Measurements from ENCODE around the gene TMEM165. TPM values are rescaled to one million over a fixed set of nuclear protein-coding genes. Genes with fewer than 3 reads are reported as not detected.
"Not testable (repeated sequence)": the region's sequence is repeated elsewhere in the genome, so short reads cannot be mapped to it uniquely, and the experiment has no call there.

Gene TMEM165
- total RNA-seq, 2 donors from 2014 or later, result 49.7 to 58.8 TPM

DNA sequence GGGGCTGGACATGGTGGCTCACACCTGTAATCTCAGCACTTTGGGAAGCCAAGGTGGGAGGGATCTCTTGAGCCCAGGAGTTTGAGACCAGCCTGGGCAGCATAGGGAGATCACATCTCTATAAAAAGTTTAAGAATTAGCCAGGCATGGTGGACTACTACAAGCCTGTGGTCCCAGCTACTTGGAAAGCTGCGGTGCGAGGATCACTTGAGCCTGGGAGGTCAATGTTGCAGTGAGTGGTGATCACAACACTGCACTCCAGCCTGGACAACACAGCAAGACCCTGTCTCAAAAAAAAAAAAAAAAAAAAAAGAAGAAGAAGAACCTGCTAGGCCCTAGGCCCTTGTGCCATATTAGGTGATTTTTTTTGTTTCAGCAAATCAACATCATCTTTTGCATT lies 37.5 kb upstream of the TMEM165 start:
- H3K36me3 Mint-ChIP-seq (ENCODE audit: low read depth), result peaks cover 2% of the 10 kb centered on the region
- peaks cover 7% of the 10 kb centered on the region for H3K4me1 Mint-ChIP-seq
- H3K27me3 Mint-ChIP-seq, result no peaks in the 10 kb centered on the region
- H3K27ac Mint-ChIP-seq, result no peak overlapping the region
- ATAC-seq, result no peak
- no peak for DNase-seq
- H3K4me3 Mint-ChIP-seq, result no peak overlapping the region
- H3K9me3 ChIP-seq (ENCODE audit: control insufficient read depth, low read length, poor library complexity, severe bottlenecking), result no peaks in the 10 kb centered on the region

DNA sequence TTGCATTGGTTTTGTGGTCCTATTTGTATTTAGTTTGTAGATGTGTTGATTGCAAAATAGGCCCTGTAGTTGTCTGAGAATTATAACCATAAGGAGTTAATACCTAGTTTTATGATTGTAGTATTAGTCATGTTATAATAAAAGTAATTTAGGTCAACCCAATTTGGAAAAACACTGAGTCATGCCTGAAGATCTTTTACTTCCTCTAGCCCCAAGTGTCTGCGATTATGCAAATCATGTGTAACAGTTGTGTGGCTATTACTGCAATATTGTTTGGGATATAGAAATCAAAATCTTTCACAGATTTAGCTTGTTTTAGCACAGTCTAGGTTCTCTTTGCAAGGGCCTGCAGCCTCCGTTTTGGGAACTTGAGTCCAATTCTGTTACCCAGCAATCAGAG lies 37.1 kb upstream of the TMEM165 start:
- ATAC-seq (peak; percentile 18), DNase-seq (no peak)
- Mint-ChIP-seq H3K27me3 (no peaks in the 10 kb centered on the region), H3K36me3 (ENCODE audit: low read depth) (peaks cover 2% of the 10 kb centered on the region), H3K4me1 (peaks cover 7% of the 10 kb centered on the region), H3K4me3 (no peak overlapping the region), H3K27ac (no peak overlapping the region)
- no peaks in the 10 kb centered on the region for H3K9me3 ChIP-seq (ENCODE audit: control insufficient read depth, low read length, poor library complexity, severe bottlenecking)

DNA sequence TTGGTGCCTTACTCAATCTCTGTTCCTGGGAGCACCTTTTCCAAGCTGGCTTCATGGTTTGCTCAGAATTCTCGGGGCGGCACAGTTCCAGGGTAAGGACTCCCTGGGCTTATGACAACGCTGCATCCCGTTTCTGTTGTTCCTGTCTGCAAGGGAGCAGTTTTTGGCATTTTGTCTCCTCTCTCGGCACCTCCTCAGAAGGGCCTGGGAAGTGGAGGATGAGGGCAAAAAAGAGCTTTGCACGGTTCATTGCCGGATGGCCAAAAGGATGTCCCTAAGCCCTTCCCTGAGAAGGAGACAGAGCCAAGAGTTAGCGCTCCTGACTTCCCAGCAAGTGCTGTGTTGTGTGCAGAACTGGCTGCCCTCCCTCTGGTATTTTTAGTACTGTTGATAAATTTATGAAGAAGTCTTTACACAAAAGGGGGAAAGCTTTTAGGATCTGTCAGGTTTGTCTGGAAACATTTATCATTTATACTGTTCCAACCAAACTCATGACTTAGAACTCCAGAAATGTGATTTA lies 36.3 kb upstream of the TMEM165 start:
- no peak overlapping the region for H3K4me3 Mint-ChIP-seq
- no peak for DNase-seq
- H3K4me1 Mint-ChIP-seq, result peaks cover 7% of the 10 kb centered on the region
- peaks cover 1% of the 10 kb centered on the region for H3K36me3 Mint-ChIP-seq (ENCODE audit: low read depth)
- no peaks in the 10 kb centered on the region for H3K9me3 ChIP-seq (ENCODE audit: control insufficient read depth, low read length, poor library complexity, severe bottlenecking)
- H3K27me3 Mint-ChIP-seq, result no peaks in the 10 kb centered on the region
- ATAC-seq, result no peak
- no peak overlapping the region for H3K27ac Mint-ChIP-seq

DNA sequence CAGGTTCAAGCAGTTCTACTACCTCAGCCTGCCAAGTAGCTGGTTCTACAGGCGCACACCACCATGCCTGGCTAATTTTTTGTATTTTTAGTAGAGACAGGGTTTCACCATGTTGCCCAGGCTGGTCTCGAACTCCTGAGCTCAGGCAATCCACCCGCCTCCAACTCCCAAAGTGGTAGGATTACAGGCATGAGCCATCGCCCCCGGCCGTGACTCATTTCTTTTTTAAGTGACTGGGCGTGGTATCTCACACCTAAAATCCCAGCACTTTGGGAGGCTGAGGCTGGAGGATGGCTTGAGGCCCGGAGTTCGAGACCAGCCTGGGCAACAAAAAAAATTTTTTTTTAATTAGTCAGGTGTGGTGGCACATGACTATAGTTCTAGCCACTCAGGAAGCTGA lies 32.8 kb upstream of the TMEM165 start:
- not testable (repeated sequence) for H3K36me3 Mint-ChIP-seq (ENCODE audit: low read depth); H3K27ac Mint-ChIP-seq; H3K4me1 Mint-ChIP-seq; H3K9me3 ChIP-seq (ENCODE audit: control insufficient read depth, low read length, poor library complexity, severe bottlenecking); ATAC-seq; DNase-seq; H3K27me3 Mint-ChIP-seq; H3K4me3 Mint-ChIP-seq

DNA sequence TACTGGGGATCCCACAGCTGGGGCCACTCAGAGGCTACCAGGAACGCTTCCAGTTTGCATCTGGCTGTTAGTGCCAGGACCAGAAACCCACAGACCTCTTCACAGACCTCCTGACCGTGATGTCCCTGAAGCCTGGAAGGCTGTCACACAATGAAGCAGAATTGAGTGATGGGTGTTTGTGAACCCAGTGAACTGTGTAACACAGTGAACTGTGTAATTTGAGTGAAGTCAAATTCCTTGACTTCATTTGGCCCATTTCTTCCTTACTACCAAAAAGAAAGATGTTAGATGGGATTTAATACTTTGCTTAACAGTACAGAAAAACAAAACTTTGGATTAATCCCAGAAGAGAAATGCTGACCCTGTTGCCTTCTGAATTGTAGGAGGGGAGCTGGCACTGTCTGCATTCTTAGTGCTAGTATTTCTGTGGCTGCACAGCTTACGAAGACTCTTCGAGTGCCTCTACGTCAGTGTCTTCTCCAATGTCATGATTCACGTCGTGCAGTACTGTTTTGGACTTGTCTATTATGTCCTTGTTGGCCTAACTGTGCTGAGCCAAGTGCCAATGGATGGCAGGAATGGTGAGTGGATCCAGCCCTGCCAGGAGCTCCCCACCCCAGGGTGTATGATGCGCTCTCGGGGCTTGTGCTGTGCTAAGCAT lies 31.9 kb upstream of the TMEM165 start:
- H3K4me3 Mint-ChIP-seq, result no peak overlapping the region
- ATAC-seq, result no peak

DNA sequence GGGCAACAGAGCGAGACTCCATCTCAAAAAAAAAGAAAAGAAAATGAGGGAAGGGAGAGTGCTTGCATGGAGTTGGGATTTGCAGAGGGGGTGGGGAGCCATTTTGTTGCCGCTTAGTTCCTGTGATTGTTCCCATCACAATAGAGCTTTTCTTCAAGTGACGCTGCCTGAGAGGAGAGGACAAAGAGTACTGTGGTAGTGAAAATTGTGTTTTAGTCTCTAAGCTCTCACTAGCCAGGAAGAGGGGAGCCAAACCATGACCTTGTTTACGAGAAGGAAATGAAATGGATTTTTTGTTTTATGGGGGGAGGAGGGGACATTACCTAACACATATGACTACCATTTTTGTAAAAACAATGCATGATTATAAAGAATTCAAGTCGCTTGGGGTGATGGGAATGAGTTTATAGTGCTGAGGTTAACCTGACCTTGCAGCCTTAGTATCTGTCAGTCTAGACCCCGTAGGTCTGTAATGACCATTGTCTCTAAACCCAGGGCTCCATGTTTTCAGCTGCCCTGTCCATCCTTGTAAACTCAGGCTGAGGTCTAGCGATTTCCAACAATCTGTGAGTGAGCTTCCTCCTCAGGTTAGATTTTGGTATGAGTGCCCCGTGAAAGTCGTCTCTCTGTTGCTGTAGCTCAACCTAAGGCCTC lies 30.9 kb upstream of the TMEM165 start:
- no peaks in the 10 kb centered on the region for H3K36me3 Mint-ChIP-seq (ENCODE audit: low read depth)
- no peaks in the 10 kb centered on the region for H3K9me3 ChIP-seq (ENCODE audit: control insufficient read depth, low read length, poor library complexity, severe bottlenecking)
- no peak overlapping the region for H3K27ac Mint-ChIP-seq
- DNase-seq (no peak), ATAC-seq (no peak)
- no peaks in the 10 kb centered on the region for H3K27me3 Mint-ChIP-seq
- H3K4me1 Mint-ChIP-seq, result peaks cover 2% of the 10 kb centered on the region
- H3K4me3 Mint-ChIP-seq, result no peak overlapping the region

More for the DNA sequence above, 31.9 kb upstream of the TMEM165 start:
- Mint-ChIP-seq H3K4me1 (peaks cover 4% of the 10 kb centered on the region), H3K27me3 (no peaks in the 10 kb centered on the region), H3K27ac (no peak overlapping the region), H3K36me3 (ENCODE audit: low read depth) (no peaks in the 10 kb centered on the region)
- DNase-seq, result no peak
- H3K9me3 ChIP-seq (ENCODE audit: control insufficient read depth, low read length, poor library complexity, severe bottlenecking), result no peaks in the 10 kb centered on the region

DNA sequence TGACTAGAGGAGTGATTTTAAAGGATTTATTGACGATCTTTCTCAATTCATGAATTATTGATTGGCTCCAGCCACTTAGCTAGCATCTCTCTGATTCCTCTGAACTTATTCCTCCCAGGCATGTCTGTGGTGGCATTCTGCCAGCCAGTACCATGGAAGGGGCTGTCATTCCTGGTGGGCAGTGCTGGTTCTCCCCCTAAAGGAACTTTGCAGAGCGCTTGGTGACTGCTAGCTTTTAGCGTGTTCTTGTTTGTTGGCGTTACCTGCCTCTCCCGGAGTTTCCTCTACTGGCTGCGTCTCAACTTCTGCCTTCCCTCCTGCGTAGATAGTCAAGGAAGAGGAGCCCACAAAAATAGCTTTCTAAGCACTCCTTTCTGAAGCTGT lies 30.4 kb upstream of the TMEM165 start:
- no peaks in the 10 kb centered on the region for H3K27me3 Mint-ChIP-seq
- peaks cover 2% of the 10 kb centered on the region for H3K4me1 Mint-ChIP-seq
- no peaks in the 10 kb centered on the region for H3K9me3 ChIP-seq (ENCODE audit: control insufficient read depth, low read length, poor library complexity, severe bottlenecking)
- ATAC-seq (no peak), DNase-seq (no peak)
- no peaks in the 10 kb centered on the region for H3K36me3 Mint-ChIP-seq (ENCODE audit: low read depth)
- no peak overlapping the region for H3K4me3 Mint-ChIP-seq
- H3K27ac Mint-ChIP-seq, result no peak overlapping the region

DNA sequence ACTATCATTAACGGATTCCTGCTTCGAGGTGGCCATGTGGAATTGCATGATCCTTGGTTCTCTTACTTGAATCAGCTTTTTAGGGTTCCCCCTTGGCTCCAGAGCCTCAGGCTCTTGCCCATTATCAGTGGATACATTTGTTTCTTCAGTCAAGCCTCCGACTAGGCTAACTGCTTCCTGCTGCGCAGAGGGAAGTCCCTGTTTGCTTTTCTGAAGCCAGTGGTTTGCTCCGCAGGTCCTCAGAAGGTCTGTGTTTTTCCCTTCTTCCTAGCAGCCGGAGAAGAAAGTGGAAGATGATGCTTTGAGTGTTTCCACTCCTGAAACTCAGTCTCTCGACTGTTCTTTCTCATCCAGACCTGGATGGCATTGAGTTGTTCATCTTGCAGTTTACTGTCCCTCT lies 29.1 kb upstream of the TMEM165 start:
- H3K27ac Mint-ChIP-seq, result no peak overlapping the region
- no peak for DNase-seq
- H3K27me3 Mint-ChIP-seq, result no peaks in the 10 kb centered on the region
- no peaks in the 10 kb centered on the region for H3K9me3 ChIP-seq (ENCODE audit: control insufficient read depth, low read length, poor library complexity, severe bottlenecking)
- H3K4me3 Mint-ChIP-seq, result no peak overlapping the region
- ATAC-seq, result no peak
- no peaks in the 10 kb centered on the region for H3K36me3 Mint-ChIP-seq (ENCODE audit: low read depth)
- peaks cover 2% of the 10 kb centered on the region for H3K4me1 Mint-ChIP-seq

DNA sequence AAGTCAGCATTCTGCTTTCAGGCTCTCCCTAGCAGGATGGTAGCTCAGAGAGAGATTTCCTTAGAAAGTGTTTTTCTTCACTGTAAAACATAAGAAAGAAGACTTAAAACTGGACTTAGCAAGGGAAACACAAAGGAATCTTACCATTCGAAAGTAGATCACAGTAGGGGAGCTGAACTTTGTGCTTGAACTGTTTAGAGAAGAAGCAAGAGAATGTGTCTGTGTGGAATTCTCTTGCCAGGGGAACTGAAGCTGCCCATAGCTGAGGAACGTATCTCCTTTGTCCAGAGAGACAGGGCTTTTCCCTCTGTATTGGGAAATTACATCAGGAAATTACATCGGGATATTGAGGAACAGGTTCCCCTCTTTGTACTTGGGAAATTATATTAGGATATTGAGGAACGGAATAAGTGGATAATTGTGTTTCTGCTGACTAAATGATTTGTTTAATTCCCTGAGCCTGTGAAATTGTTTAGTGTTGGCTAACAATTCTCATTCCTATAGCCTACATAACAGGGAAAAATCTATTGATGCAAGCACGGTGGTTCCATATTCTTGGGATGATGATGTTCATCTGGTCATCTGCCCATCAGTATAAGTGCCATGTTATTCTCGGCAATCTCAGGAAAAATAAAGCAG lies 28.6 kb upstream of the TMEM165 start:
- Mint-ChIP-seq H3K36me3 (ENCODE audit: low read depth) (no peaks in the 10 kb centered on the region), H3K4me3 (no peak overlapping the region), H3K4me1 (peaks cover 2% of the 10 kb centered on the region), H3K27me3 (no peaks in the 10 kb centered on the region), H3K27ac (no peak overlapping the region)
- DNase-seq (no peak), ATAC-seq (no peak)
- H3K9me3 ChIP-seq (ENCODE audit: control insufficient read depth, low read length, poor library complexity, severe bottlenecking), result no peaks in the 10 kb centered on the region

DNA sequence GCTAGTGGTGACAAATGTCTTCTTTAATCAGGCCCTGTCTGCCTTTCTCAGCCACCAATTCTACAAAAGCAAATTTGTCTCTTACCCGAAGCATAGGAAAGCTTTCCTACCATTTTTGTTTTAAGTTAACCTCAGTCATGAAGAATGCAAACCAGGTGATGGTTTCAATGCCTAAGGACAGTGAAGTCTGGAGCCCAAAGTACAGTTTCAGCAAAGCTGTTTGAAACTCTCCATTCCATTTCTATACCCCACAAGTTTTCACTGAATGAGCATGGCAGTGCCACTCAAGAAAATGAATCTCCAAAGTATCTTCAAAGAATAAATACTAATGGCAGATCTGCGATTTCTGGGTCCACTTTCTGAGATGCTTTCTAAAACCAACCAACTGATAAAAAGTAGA lies 25.8 kb upstream of the TMEM165 start:
- ATAC-seq (no peak), DNase-seq (no peak)
- H3K4me3 Mint-ChIP-seq, result no peak overlapping the region
- peaks cover 2% of the 10 kb centered on the region for H3K4me1 Mint-ChIP-seq
- no peaks in the 10 kb centered on the region for H3K9me3 ChIP-seq (ENCODE audit: control insufficient read depth, low read length, poor library complexity, severe bottlenecking)
- no peaks in the 10 kb centered on the region for H3K27me3 Mint-ChIP-seq
- H3K27ac Mint-ChIP-seq, result no peak overlapping the region
- no peaks in the 10 kb centered on the region for H3K36me3 Mint-ChIP-seq (ENCODE audit: low read depth)

DNA sequence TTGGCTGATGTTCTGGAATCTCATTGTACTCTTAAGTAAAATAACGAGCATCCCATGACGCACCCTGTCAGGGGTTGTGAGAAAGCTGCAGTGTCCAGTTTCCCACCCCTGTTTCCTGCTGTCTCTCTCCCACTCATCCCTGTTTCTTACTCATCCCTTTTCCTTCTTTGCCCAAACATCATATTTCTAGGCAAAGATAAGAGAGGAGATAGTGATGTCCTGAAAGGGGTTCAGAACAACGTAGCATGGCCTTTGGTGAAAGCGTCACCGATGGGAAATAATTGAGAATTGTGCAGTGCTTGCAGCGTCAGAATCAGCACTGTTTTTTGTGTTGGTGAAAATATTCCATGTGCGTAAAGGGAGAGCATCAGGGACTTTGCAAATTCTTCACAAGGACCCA lies 23.5 kb upstream of the TMEM165 start:
- Mint-ChIP-seq H3K36me3 (ENCODE audit: low read depth) (no peaks in the 10 kb centered on the region), H3K27me3 (no peaks in the 10 kb centered on the region), H3K4me1 (no peaks in the 10 kb centered on the region), H3K4me3 (no peak overlapping the region), H3K27ac (no peak overlapping the region)
- ATAC-seq (no peak), DNase-seq (no peak)
- H3K9me3 ChIP-seq (ENCODE audit: control insufficient read depth, low read length, poor library complexity, severe bottlenecking), result no peaks in the 10 kb centered on the region

DNA sequence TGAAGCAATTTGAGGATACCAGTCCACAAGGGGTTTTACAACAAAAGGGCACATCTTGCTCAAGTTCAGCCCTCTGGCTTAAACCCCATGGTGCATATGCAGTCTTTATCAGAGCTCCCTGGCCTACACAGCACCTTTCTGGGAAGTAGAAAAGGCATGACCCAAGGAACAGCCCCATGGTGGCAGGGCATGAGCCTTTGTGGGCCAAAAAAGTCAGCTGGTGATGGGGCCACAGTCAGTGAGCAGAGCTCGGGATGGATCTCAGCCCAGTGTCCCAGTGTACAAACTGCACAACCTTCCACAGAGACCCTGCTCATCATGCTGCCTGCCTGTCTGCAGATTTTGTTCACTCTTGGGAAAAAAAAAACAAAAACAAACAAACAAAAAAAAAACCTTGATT lies 22.3 kb upstream of the TMEM165 start:
- Mint-ChIP-seq H3K27me3 (peaks cover under 1% of the 10 kb centered on the region), H3K36me3 (ENCODE audit: low read depth) (no peaks in the 10 kb centered on the region)

DNA sequence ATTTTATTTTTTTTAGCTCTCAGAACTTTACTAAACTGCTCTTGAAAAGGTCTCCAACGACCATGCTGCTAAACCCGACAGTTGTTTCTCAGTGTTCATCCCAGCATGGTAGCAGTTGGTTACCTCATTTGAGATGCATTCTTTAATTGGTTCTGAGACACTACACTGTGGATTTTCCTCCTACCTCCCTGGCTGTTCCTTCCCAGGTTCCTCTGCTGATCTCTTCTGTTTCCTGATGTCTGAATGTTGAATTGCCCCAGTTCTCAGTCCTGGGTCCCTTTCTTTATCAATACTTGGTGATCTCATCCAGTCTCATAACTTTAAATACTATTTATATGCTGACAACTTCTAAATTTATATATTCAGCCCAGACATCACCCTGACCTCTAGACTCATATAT lies 19.1 kb upstream of the TMEM165 start:
- peaks cover 7% of the 10 kb centered on the region for H3K27me3 Mint-ChIP-seq
- no peak for ATAC-seq
- peaks cover 2% of the 10 kb centered on the region for H3K36me3 Mint-ChIP-seq (ENCODE audit: low read depth)
- no peaks in the 10 kb centered on the region for H3K9me3 ChIP-seq (ENCODE audit: control insufficient read depth, low read length, poor library complexity, severe bottlenecking)
- no peak overlapping the region for H3K4me3 Mint-ChIP-seq
- H3K4me1 Mint-ChIP-seq, result no peaks in the 10 kb centered on the region
- H3K27ac Mint-ChIP-seq, result no peak overlapping the region
- no peak for DNase-seq

More for the DNA sequence above, 22.3 kb upstream of the TMEM165 start:
- Mint-ChIP-seq H3K4me3 (no peak overlapping the region), H3K27ac (no peak overlapping the region), H3K4me1 (no peaks in the 10 kb centered on the region)
- H3K9me3 ChIP-seq (ENCODE audit: control insufficient read depth, low read length, poor library complexity, severe bottlenecking), result no peaks in the 10 kb centered on the region
- ATAC-seq (no peak), DNase-seq (no peak)

All from T-helper 17 cell (primary cell).